ENCODE data around the gene BHLHE23. TPM values are rescaled to one million over a fixed set of nuclear protein-coding genes. Genes with fewer than 3 reads are reported as not detected.

The BHLHE23 gene
- total RNA-seq, 1 experiment from 2014 or later = not detected

GRCh38 chr20:62963614-62964397, 43.0 kb downstream of the BHLHE23 start:
- no peak overlapping the region for H3K4me3 Mint-ChIP-seq (ENCODE audit: unreplicated experiment)
- ChIA-PET CTCF (interaction anchor here (0.6 to 1.5 kb wide), 3 partner anchors 14 to 1095 kb away, joined by 3 to 9 read pairs (median 3); no protein-coding TSS in a partner anchor), POLR2A (interaction anchor here (0.6 to 1.1 kb wide), 2 partner anchors 14 to 95 kb away, joined by 3 read pairs; no protein-coding TSS in a partner anchor)
- H3K27ac Mint-ChIP-seq (ENCODE audit: low read depth, unreplicated experiment) = no peak overlapping the region
- no TSS peak for BruUV-seq (replicated peaks)
- DNase-seq (ENCODE audit: unreplicated experiment) = no peak
- H3K9me3 Mint-ChIP-seq (ENCODE audit: unreplicated experiment) = no peaks in the 10 kb centered on the region
- intact Hi-C loops (cut with micrococcal nuclease) = no loop called here
- H3K36me3 Mint-ChIP-seq (ENCODE audit: insufficient read depth, unreplicated experiment) = no peaks in the 10 kb centered on the region
- no peak for TF ChIP-seq CTCF (IDR thresholded peaks at IDR 0.05; ENCODE audit: unreplicated experiment)
- H3K27me3 Mint-ChIP-seq (ENCODE audit: insufficient read depth, unreplicated experiment) = no peaks in the 10 kb centered on the region
- H3K4me1 Mint-ChIP-seq (ENCODE audit: insufficient read depth, unreplicated experiment) = no peaks in the 10 kb centered on the region

- no peaks in the 10 kb centered on the region for H3K4me1 Mint-ChIP-seq (ENCODE audit: insufficient read depth, unreplicated experiment)
- intact Hi-C loops (cut with micrococcal nuclease) = no loop called here
- no TSS peak for BruUV-seq (replicated peaks)
- POLR2A ChIA-PET = no interaction called here
- H3K4me3 Mint-ChIP-seq (ENCODE audit: unreplicated experiment) = no peak overlapping the region
- H3K36me3 Mint-ChIP-seq (ENCODE audit: insufficient read depth, unreplicated experiment) = no peaks in the 10 kb centered on the region
- no peak overlapping the region for H3K27ac Mint-ChIP-seq (ENCODE audit: low read depth, unreplicated experiment)
- TF ChIP-seq CTCF (IDR thresholded peaks at IDR 0.05; ENCODE audit: unreplicated experiment) = no peak
- DNase-seq (ENCODE audit: unreplicated experiment) = no peak
- CTCF ChIA-PET = interaction anchor here (0.6 kb wide), 1 partner anchor 1096 kb away, joined by 3 read pairs; no protein-coding TSS in a partner anchor
- no peaks in the 10 kb centered on the region for H3K27me3 Mint-ChIP-seq (ENCODE audit: insufficient read depth, unreplicated experiment)
- H3K9me3 Mint-ChIP-seq (ENCODE audit: unreplicated experiment) = no peaks in the 10 kb centered on the region
Measured at GRCh38 chr20:62962891-62963613, 43.7 kb downstream of the BHLHE23 start.

GRCh38 chr20:62962221-62962879, 44.4 kb downstream of the BHLHE23 start:
- intact Hi-C loops (cut with micrococcal nuclease) = no loop called here
- BruUV-seq (replicated peaks) = no TSS peak
- no peaks in the 10 kb centered on the region for H3K9me3 Mint-ChIP-seq (ENCODE audit: unreplicated experiment)
- H3K36me3 Mint-ChIP-seq (ENCODE audit: insufficient read depth, unreplicated experiment) = no peaks in the 10 kb centered on the region
- no peak overlapping the region for H3K27ac Mint-ChIP-seq (ENCODE audit: low read depth, unreplicated experiment)
- POLR2A ChIA-PET = no interaction called here
- no peak for DNase-seq (ENCODE audit: unreplicated experiment)
- no peaks in the 10 kb centered on the region for H3K4me1 Mint-ChIP-seq (ENCODE audit: insufficient read depth, unreplicated experiment)
- TF ChIP-seq CTCF (IDR thresholded peaks at IDR 0.05; ENCODE audit: unreplicated experiment) = no peak
- H3K4me3 Mint-ChIP-seq (ENCODE audit: unreplicated experiment) = no peak overlapping the region
- CTCF ChIA-PET = interaction anchor here (0.8 to 1.6 kb wide), 2 partner anchors 8 to 87 kb away, joined by 3 to 5 read pairs; no protein-coding TSS in a partner anchor
- H3K27me3 Mint-ChIP-seq (ENCODE audit: insufficient read depth, unreplicated experiment) = no peaks in the 10 kb centered on the region

- Mint-ChIP-seq H3K36me3 (ENCODE audit: insufficient read depth, unreplicated experiment) (no peaks in the 10 kb centered on the region), H3K27ac (ENCODE audit: low read depth, unreplicated experiment) (no peak overlapping the region), H3K9me3 (ENCODE audit: unreplicated experiment) (no peaks in the 10 kb centered on the region), H3K4me1 (ENCODE audit: insufficient read depth, unreplicated experiment) (no peaks in the 10 kb centered on the region), H3K27me3 (ENCODE audit: insufficient read depth, unreplicated experiment) (no peaks in the 10 kb centered on the region), H3K4me3 (ENCODE audit: unreplicated experiment) (no peak overlapping the region)
- no TSS peak for BruUV-seq (replicated peaks)
- intact Hi-C loops (cut with micrococcal nuclease) = no loop called here
- TF ChIP-seq CTCF (IDR thresholded peaks at IDR 0.05; ENCODE audit: unreplicated experiment) = no peak
- ChIA-PET CTCF (interaction anchor here (0.8 to 1.6 kb wide), 2 partner anchors 9 to 87 kb away, joined by 3 to 5 read pairs; no protein-coding TSS in a partner anchor), POLR2A (interaction anchor here (0.7 kb wide), 1 partner anchor 66 kb away, joined by 3 read pairs; no protein-coding TSS in a partner anchor)
- DNase-seq (ENCODE audit: unreplicated experiment) = no peak
Measured at GRCh38 chr20:62961799-62962198, 45.0 kb downstream of the BHLHE23 start.
